HAP-1 (cell line): ENCODE data around the gene QDPR.
"Not testable (repeated sequence)": the region's sequence is repeated elsewhere in the genome, so short reads cannot be mapped to it uniquely, and the experiment has no call there.

Source experiments
- DNase-seq, 2 experiments: peaks; one replicate each; pipeline ENCODE4 v3.0.0-alpha.2; 2016 to 2020; ENCODE audit warnings: low spot score in 2 of 2
- H3K27me3 ChIP-seq: fragments of 250-450 bp; sonication (Bioruptor Pico); 2 replicates; pipeline ENCODE4 v1.5.1; 2020; ENCODE audit warnings: low read depth, mild to moderate bottlenecking, moderate library complexity
- H3K36me3 ChIP-seq: fragments of 250-450 bp; sonication (Bioruptor Pico); replicated peaks from 2 replicates; pipeline ENCODE4 v1.5.1; 2020; ENCODE audit warnings: mild to moderate bottlenecking
- H3K4me1 ChIP-seq: fragments of 250-450 bp; sonication (Bioruptor Pico); 2 replicates; pipeline ENCODE4 v1.5.1; 2020; ENCODE audit warnings: mild to moderate bottlenecking
- H3K4me3 ChIP-seq: fragments of 250-450 bp; sonication (Bioruptor Pico); 2 replicates; pipeline ENCODE4 v1.5.1; 2020; ENCODE audit warnings: mild to moderate bottlenecking, moderate library complexity
- H3K9me3 ChIP-seq: fragments of 250-450 bp; sonication (Bioruptor Pico); 2 replicates; pipeline ENCODE4 v1.5.1; 2020; ENCODE audit warnings: mild to moderate bottlenecking, moderate library complexity
- in situ Hi-C: fragments of 300-500 bp; cut with MboI; formaldehyde crosslinking; loops from 3 replicates; pipeline ENCODE4 v1.14.3; 2020; ENCODE audit warnings: low sequenced_read_pairs, inconsistent platforms, mixed read lengths

Gene QDPR

GRCh38 chr4:17544831-17545234, 32.9 kb upstream of the QDPR start:
- peaks cover 5% of the 10 kb centered on the region for H3K4me1 ChIP-seq
- no peaks in the 10 kb centered on the region for H3K9me3 ChIP-seq
- no peak for DNase-seq
- H3K36me3 ChIP-seq = no peaks in the 10 kb centered on the region
- peaks cover 3% of the 10 kb centered on the region; the same call in 1 of the 2 replicates for H3K27me3 ChIP-seq
- no peak overlapping the region for H3K4me3 ChIP-seq
- in situ Hi-C loops = loop anchor here (25.0 kb wide), 1 partner anchor 1042 kb away; no protein-coding TSS in a partner anchor

GRCh38 chr4:17544205-17544604, 32.3 kb upstream of the QDPR start:
- Histone ChIP-seq H3K9me3 (no peaks in the 10 kb centered on the region), H3K36me3 (no peaks in the 10 kb centered on the region), H3K4me1 (peaks cover 5% of the 10 kb centered on the region), H3K27me3 (peaks cover 3% of the 10 kb centered on the region; the same call in 1 of the 2 replicates), H3K4me3 (no peak overlapping the region)
- in situ Hi-C loops = loop anchor here (25.0 kb wide), 1 partner anchor 1043 kb away; no protein-coding TSS in a partner anchor
- DNase-seq = peak; percentile 25 to 56

GRCh38 chr4:17537060-17537459, 25.2 kb upstream of the QDPR start:
- H3K9me3 ChIP-seq, H3K4me1 ChIP-seq, H3K27me3 ChIP-seq, H3K36me3 ChIP-seq, H3K4me3 ChIP-seq, DNase-seq: not testable (repeated sequence)
- in situ Hi-C loops = loop anchor here (25.0 kb wide), 1 partner anchor 1050 kb away; no protein-coding TSS in a partner anchor

GRCh38 chr4:17535906-17536305, 24.0 kb upstream of the QDPR start:
- no peak overlapping the region for H3K4me3 ChIP-seq
- 0 out of 2 replicates have a peak, but pooled peaks cover 4% of the 10 kb centered on the region for H3K9me3 ChIP-seq
- in situ Hi-C loops = loop anchor here (25.0 kb wide), 1 partner anchor 1051 kb away; no protein-coding TSS in a partner anchor
- no peaks in the 10 kb centered on the region; the same call in 1 of the 2 replicates for H3K4me1 ChIP-seq
- peak in 1 of 2 experiments; percentile 32 for DNase-seq
- no peaks in the 10 kb centered on the region for H3K36me3 ChIP-seq
- H3K27me3 ChIP-seq = no peaks in the 10 kb centered on the region

- DNase-seq = no peak
- in situ Hi-C loops = loop anchor here (25.0 kb wide), 1 partner anchor 1052 kb away; no protein-coding TSS in a partner anchor
- no peaks in the 10 kb centered on the region for H3K27me3 ChIP-seq
- H3K9me3 ChIP-seq = 0 out of 2 replicates have a peak, but pooled peaks cover 4% of the 10 kb centered on the region
- H3K36me3 ChIP-seq = no peaks in the 10 kb centered on the region
- H3K4me1 ChIP-seq = no peaks in the 10 kb centered on the region; the same call in 1 of the 2 replicates
- H3K4me3 ChIP-seq = no peak overlapping the region
Measured at GRCh38 chr4:17535242-17535641, 23.4 kb upstream of the QDPR start.

GRCh38 chr4:17534705-17535104, 22.8 kb upstream of the QDPR start:
- 0 out of 2 replicates have a peak, but pooled peaks cover 4% of the 10 kb centered on the region for H3K9me3 ChIP-seq
- H3K4me3 ChIP-seq = no peak overlapping the region
- H3K27me3 ChIP-seq = no peaks in the 10 kb centered on the region
- in situ Hi-C loops = loop anchor here (25.0 kb wide), 1 partner anchor 1053 kb away; no protein-coding TSS in a partner anchor
- no peak for DNase-seq
- H3K4me1 ChIP-seq = no peaks in the 10 kb centered on the region; the same call in 1 of the 2 replicates
- no peaks in the 10 kb centered on the region for H3K36me3 ChIP-seq

- no peaks in the 10 kb centered on the region; the same call in 1 of the 2 replicates for H3K4me1 ChIP-seq
- in situ Hi-C loops = loop anchor here (25.0 kb wide), 1 partner anchor 1056 kb away; no protein-coding TSS in a partner anchor
- no peaks in the 10 kb centered on the region for H3K36me3 ChIP-seq
- H3K9me3 ChIP-seq = 0 out of 2 replicates have a peak, but pooled peaks cover 4% of the 10 kb centered on the region
- H3K4me3 ChIP-seq = no peak overlapping the region
- no peaks in the 10 kb centered on the region for H3K27me3 ChIP-seq
- no peak for DNase-seq
Measured at GRCh38 chr4:17531538-17532285, 19.8 kb upstream of the QDPR start.

- Histone ChIP-seq H3K9me3 (no peaks in the 10 kb centered on the region), H3K36me3 (no peaks in the 10 kb centered on the region), H3K4me3 (no peak overlapping the region), H3K27me3 (no peaks in the 10 kb centered on the region), H3K4me1 (no peaks in the 10 kb centered on the region)
- in situ Hi-C loops = loop anchor here (25.0 kb wide), 1 partner anchor 1059 kb away; no protein-coding TSS in a partner anchor
- no peak for DNase-seq
Measured at GRCh38 chr4:17528551-17529165, 16.8 kb upstream of the QDPR start.

GRCh38 chr4:17526695-17527477, 15.0 kb upstream of the QDPR start:
- H3K4me1 ChIP-seq = no peaks in the 10 kb centered on the region
- no peak overlapping the region for H3K4me3 ChIP-seq
- no peak for DNase-seq
- H3K9me3 ChIP-seq = no peaks in the 10 kb centered on the region
- no peaks in the 10 kb centered on the region for H3K27me3 ChIP-seq
- in situ Hi-C loops = loop anchor here (25.0 kb wide), 1 partner anchor 1060 kb away; no protein-coding TSS in a partner anchor
- H3K36me3 ChIP-seq = no peaks in the 10 kb centered on the region

- no peaks in the 10 kb centered on the region for H3K36me3 ChIP-seq
- H3K4me3 ChIP-seq = no peak overlapping the region
- DNase-seq = no peak
- H3K9me3 ChIP-seq = no peaks in the 10 kb centered on the region
- H3K27me3 ChIP-seq = no peaks in the 10 kb centered on the region
- no peaks in the 10 kb centered on the region for H3K4me1 ChIP-seq
- in situ Hi-C loops = no loop called here
Measured at GRCh38 chr4:17523662-17524061, 11.8 kb upstream of the QDPR start.

- in situ Hi-C loops = no loop called here
- H3K27me3 ChIP-seq = no peaks in the 10 kb centered on the region
Measured at GRCh38 chr4:17521595-17521994, 9.7 kb upstream of the QDPR start.

GRCh38 chr4:17517664-17518063, 5.8 kb upstream of the QDPR start:
- Histone ChIP-seq H3K4me3 (no peak overlapping the region), H3K36me3 (no peaks in the 10 kb centered on the region), H3K9me3 (no peaks in the 10 kb centered on the region), H3K27me3 (no peaks in the 10 kb centered on the region), H3K4me1 (peaks cover 7% of the 10 kb centered on the region)
- no peak for DNase-seq
- in situ Hi-C loops = no loop called here

More at GRCh38 chr4:17521595-17521994, 9.7 kb upstream of the QDPR start:
- Histone ChIP-seq H3K4me1 (no peaks in the 10 kb centered on the region), H3K9me3 (no peaks in the 10 kb centered on the region), H3K4me3 (no peak overlapping the region), H3K36me3 (no peaks in the 10 kb centered on the region)
- no peak for DNase-seq

GRCh38 chr4:17516980-17517379, 5.1 kb upstream of the QDPR start:
- Histone ChIP-seq H3K4me1 (peaks cover 12% of the 10 kb centered on the region), H3K36me3 (no peaks in the 10 kb centered on the region), H3K4me3 (no peak overlapping the region), H3K9me3 (no peaks in the 10 kb centered on the region), H3K27me3 (no peaks in the 10 kb centered on the region)
- in situ Hi-C loops = no loop called here
- no peak for DNase-seq
